ENCODE results near the gene FYN.

DNA sequence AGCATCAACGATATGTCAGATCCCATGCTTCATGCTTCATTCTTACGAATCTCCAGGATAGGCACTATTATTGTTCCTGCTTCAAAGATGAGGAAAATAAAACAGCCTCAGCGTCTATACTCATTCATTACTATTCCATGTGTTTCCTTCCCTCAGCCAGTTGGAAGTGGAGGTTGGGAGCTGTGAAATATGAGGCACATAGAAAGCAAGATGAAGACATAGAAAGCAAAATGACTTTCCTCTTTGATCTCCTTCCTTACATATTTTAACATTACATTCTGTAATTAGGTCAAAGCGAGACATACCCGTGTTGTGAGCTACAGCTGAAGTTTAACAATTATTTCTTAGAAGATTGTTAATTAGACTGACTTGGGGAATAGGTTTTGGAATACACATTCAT, 125.4 kb downstream of the FYN start:
- TF ChIP-seq, protein P1, sequence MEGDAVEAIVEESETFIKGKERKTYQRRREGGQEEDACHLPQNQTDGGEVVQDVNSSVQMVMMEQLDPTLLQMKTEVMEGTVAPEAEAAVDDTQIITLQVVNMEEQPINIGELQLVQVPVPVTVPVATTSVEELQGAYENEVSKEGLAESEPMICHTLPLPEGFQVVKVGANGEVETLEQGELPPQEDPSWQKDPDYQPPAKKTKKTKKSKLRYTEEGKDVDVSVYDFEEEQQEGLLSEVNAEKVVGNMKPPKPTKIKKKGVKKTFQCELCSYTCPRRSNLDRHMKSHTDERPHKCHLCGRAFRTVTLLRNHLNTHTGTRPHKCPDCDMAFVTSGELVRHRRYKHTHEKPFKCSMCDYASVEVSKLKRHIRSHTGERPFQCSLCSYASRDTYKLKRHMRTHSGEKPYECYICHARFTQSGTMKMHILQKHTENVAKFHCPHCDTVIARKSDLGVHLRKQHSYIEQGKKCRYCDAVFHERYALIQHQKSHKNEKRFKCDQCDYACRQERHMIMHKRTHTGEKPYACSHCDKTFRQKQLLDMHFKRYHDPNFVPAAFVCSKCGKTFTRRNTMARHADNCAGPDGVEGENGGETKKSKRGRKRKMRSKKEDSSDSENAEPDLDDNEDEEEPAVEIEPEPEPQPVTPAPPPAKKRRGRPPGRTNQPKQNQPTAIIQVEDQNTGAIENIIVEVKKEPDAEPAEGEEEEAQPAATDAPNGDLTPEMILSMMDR (IDR thresholded peaks at IDR 0.05; ENCODE audit: control extremely low read depth in 1 of 3, insufficient read depth in 1 of 3, low read depth in 1 of 3, low read length in 3 of 3): no peak
- no peak for TF ChIP-seq SIN3A (conservative IDR thresholded peaks at IDR 0.05 in 1 of 2, IDR thresholded peaks at IDR 0.05 in 1 of 2; ENCODE audit: low read depth in 1 of 2, low read length in 2 of 2)
- no peak for TF ChIP-seq BRCA1 (IDR thresholded peaks at IDR 0.05; ENCODE audit: low read depth, low read length)
- TF ChIP-seq PHF8 (conservative IDR thresholded peaks at IDR 0.05; ENCODE audit: low read depth, low read length): no peak
- TF ChIP-seq BCL11A (IDR thresholded peaks at IDR 0.05; ENCODE audit: low read depth in 2 of 2, low read length in 2 of 2): no peak
- no peak for TF ChIP-seq JUND (IDR thresholded peaks at IDR 0.05; ENCODE audit: low read length)
- no peak for TF ChIP-seq POLR2A (IDR thresholded peaks at IDR 0.05; ENCODE audit: control extremely low read depth in 1 of 2, low read depth in 2 of 2, low read length in 2 of 2)
- TF ChIP-seq POU5F1 (IDR thresholded peaks at IDR 0.05; ENCODE audit: low read depth, low read length): no peak
- TF ChIP-seq CBX5 (IDR thresholded peaks at IDR 0.05; ENCODE audit: low read depth, low read length): no peak
- no peak for TF ChIP-seq TAF1 (IDR thresholded peaks at IDR 0.05; ENCODE audit: low read depth, low read length)
- no peak for TF ChIP-seq HDAC2 (IDR thresholded peaks at IDR 0.05; ENCODE audit: borderline replicate concordance in 1 of 2, low read depth in 2 of 2, low read length in 2 of 2)
- no peak for TF ChIP-seq CEBPB (IDR thresholded peaks at IDR 0.05; ENCODE audit: low read depth, low read length)
- no peak for TF ChIP-seq RFX5 (IDR thresholded peaks at IDR 0.05; ENCODE audit: borderline replicate concordance, low read depth, low read length)
- TF ChIP-seq SIRT6 (IDR thresholded peaks at IDR 0.05; ENCODE audit: low read length): no peak
